DND-41 (cell line): ENCODE data around the gene TGM3.

Source experiments
- EZH2 ChIP-seq: IDR thresholded peaks from 3 replicates; pipeline ENCODE4 v1.6.1; 2012; ENCODE audit warnings: borderline replicate concordance, low read depth, mild to moderate bottlenecking, moderate library complexity, low read length, inconsistent platforms; ENCODE audit not compliant: severe bottlenecking
- TF ChIP-seq, protein P1 (sequence below): IDR thresholded peaks from 2 replicates; pipeline ENCODE4 v1.5.1; 2012; ENCODE audit warnings: borderline replicate concordance, low read length, moderate library complexity, mild to moderate bottlenecking; ENCODE audit not compliant: poor library complexity, severe bottlenecking; ENCODE audit errors: extremely low read depth

GRCh38 chr20:2311329-2311728, 15.5 kb downstream of the TGM3 start:
- TF ChIP-seq, protein P1, sequence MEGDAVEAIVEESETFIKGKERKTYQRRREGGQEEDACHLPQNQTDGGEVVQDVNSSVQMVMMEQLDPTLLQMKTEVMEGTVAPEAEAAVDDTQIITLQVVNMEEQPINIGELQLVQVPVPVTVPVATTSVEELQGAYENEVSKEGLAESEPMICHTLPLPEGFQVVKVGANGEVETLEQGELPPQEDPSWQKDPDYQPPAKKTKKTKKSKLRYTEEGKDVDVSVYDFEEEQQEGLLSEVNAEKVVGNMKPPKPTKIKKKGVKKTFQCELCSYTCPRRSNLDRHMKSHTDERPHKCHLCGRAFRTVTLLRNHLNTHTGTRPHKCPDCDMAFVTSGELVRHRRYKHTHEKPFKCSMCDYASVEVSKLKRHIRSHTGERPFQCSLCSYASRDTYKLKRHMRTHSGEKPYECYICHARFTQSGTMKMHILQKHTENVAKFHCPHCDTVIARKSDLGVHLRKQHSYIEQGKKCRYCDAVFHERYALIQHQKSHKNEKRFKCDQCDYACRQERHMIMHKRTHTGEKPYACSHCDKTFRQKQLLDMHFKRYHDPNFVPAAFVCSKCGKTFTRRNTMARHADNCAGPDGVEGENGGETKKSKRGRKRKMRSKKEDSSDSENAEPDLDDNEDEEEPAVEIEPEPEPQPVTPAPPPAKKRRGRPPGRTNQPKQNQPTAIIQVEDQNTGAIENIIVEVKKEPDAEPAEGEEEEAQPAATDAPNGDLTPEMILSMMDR, result no peak
- TF ChIP-seq EZH2, result no peak
